Measurements from ENCODE around the gene AP3D1. TPM values are rescaled to one million over a fixed set of nuclear protein-coding genes. Genes with fewer than 3 reads are reported as not detected.

Gene AP3D1
- total and polyA plus RNA-seq, 9 of the 15 experiments (the other 6 are each of a cell fraction or from before 2014, with no cell fraction given), result 1.2 to 86.1 (median 35.9) TPM

- DNase-seq (ENCODE audit: extremely low read depth in 1 of 4, low spot score in 3 of 4) (peak; percentile 97 to 100 (median 98)), FAIRE-seq (peak; percentile 90), ATAC-seq (peak; percentile 76)
- intact Hi-C loops (cut with micrococcal nuclease) (loop anchor here (5.0 kb wide), 1 partner anchor 134 kb away; no protein-coding TSS in a partner anchor), in situ Hi-C loops (cut with MboI) (no loop called here)
- Histone ChIP-seq H3K4me3 (peak overlapping the region; percentile 76), H3K36me3 (ENCODE audit: control insufficient read depth, insufficient read depth, low read length) (no peaks in the 10 kb centered on the region), H2AFZ (ENCODE audit: low read depth, low read length) (peak overlapping the region; percentile 85), H3K79me2 (ENCODE audit: control insufficient read depth, insufficient read depth, low read length) (peaks cover 9% of the 10 kb centered on the region; the same call in 2 of the 3 replicates), H3K4me2 (ENCODE audit: insufficient read depth, low read length) (peak overlapping the region; percentile 95), H3K9me3 (replicated peaks; ENCODE audit: control insufficient read depth, insufficient read depth, low read depth, low read length) (no peaks in the 10 kb centered on the region), H3K9ac (ENCODE audit: insufficient read depth in 1 of 2, low read depth in 2 of 2, low read length in 2 of 2) (peak overlapping the region; percentile 97 to 98), H3K4me1 (replicated peaks in 1 of 2; ENCODE audit: control insufficient read depth in 2 of 2, insufficient read depth in 2 of 2, low read length in 2 of 2) (peaks cover 42 to 75% of the 10 kb centered on the region in 2 experiments), H4K20me1 (replicated peaks; ENCODE audit: control insufficient read depth, insufficient read depth, low read length) (no peaks in the 10 kb centered on the region), H3K27ac (ENCODE audit: extremely low read depth, low read depth, low read length) (peak overlapping the region; percentile 100), H3K27me3 (ENCODE audit: control insufficient read depth in 2 of 2, insufficient read depth in 2 of 2, low read length in 2 of 2) (no peaks in the 10 kb centered on the region), H3K9me1 (ENCODE audit: control insufficient read depth, insufficient read depth, low read length) (no peaks in the 10 kb centered on the region)
- 2% methylated on average over 49 of the region's 50 CpGs for WGBS (ENCODE audit: insufficient coverage, low coverage, missing lambda C conversion rate)
- POLR2A ChIA-PET, result interaction anchor here (0.6 to 6.8 kb wide), 10 partner anchors 10 to 1108 kb away, joined by 3 to 72 read pairs (median 3); partner anchors contain the start of genes MKNK2 and MOB3A
- CTCF ChIA-PET (ENCODE audit: low intra/inter-chr PET ratio), result interaction anchor here (0.7 to 1.2 kb wide), 2 partner anchors 42 kb away, joined by 4 read pairs; no protein-coding TSS in a partner anchor
- TSS peak; percentile 95 for BruUV-seq (replicated peaks)
- TF ChIP-seq CBX5 (IDR thresholded peaks at IDR 0.05; ENCODE audit: borderline replicate concordance, low read depth), result 0 out of 2 replicates have a peak, but pooled peaks have one; percentile 12
- TF ChIP-seq SRSF1 (IDR thresholded peaks at IDR 0.05; ENCODE audit: low read depth, low read length), result no peak
- TF ChIP-seq TEAD4 (IDR thresholded peaks at IDR 0.05; ENCODE audit: low read length), result peak; percentile 7; the same call in 1 of the 2 replicates
- TF ChIP-seq TEAD4 (CRISPR knock-in tag; IDR thresholded peaks at IDR 0.05; ENCODE audit: borderline replicate concordance), result peak; percentile 75; the same call in 1 of the 2 replicates
- TF ChIP-seq HDAC2 (IDR thresholded peaks at IDR 0.05), result no peak
- peak; percentile 71 for TF ChIP-seq MBD2 (IDR thresholded peaks at IDR 0.05; ENCODE audit: borderline replicate concordance, low read depth)
- TF ChIP-seq MCM5 (IDR thresholded peaks at IDR 0.05; ENCODE audit: low read depth), result no peak
- no peak for TF ChIP-seq ZNF707 (CRISPR knock-in tag; conservative IDR thresholded peaks at IDR 0.05)
- no peak for TF ChIP-seq ZNF584 (CRISPR knock-in tag; IDR thresholded peaks at IDR 0.05; ENCODE audit: low read depth)
- no peak for TF ChIP-seq KDM1A (IDR thresholded peaks at IDR 0.05)
- TF ChIP-seq TFE3 (CRISPR knock-in tag; IDR thresholded peaks at IDR 0.05), result no peak
- TF ChIP-seq CGGBP1 (CRISPR knock-in tag; IDR thresholded peaks at IDR 0.05), result no peak
- no peak for TF ChIP-seq ERF (CRISPR knock-in tag; IDR thresholded peaks at IDR 0.05)
- no peak for TF ChIP-seq ATF6 (CRISPR knock-in tag; IDR thresholded peaks at IDR 0.05)
- no peak for TF ChIP-seq NFE2L1 (tag; IDR thresholded peaks at IDR 0.05; ENCODE audit: borderline replicate concordance, low read depth)
Measured at GRCh38 chr19:2061495-2062388, 89.6 kb downstream of the AP3D1 start.
